Ascending aorta (tissue), 2 donors: ENCODE results near the gene GLS. TPM values are rescaled to one million over a fixed set of nuclear protein-coding genes. Genes with fewer than 3 reads are reported as not detected.
A peak's percentile ranks its signal among the peaks of the same experiment; 100 is the strongest.

ENCODE experiments used
- DNase-seq, 2 donors: peaks; one replicate each; pipeline ENCODE4 v3.0.0-alpha.2; 2019; ENCODE audit warnings: low spot score in 2 of 2
- H3K27ac ChIP-seq, 2 donors: fragments of 200-600 bp; sonication (generic); one replicate each; pipeline ENCODE4 v1.5.1; 2016 to 2017; ENCODE audit warnings: mild to moderate bottlenecking in 1 of 2
- H3K27me3 ChIP-seq: fragments of 200-600 bp; sonication (generic); one replicate; pipeline ENCODE4 v1.5.1; 2017
- H3K36me3 ChIP-seq, 2 donors: fragments of 200-600 bp; sonication (generic); one replicate each; pipeline ENCODE4 v1.5.1; 2016
- H3K4me1 ChIP-seq, 2 donors: fragments of 200-600 bp; sonication (generic); one replicate each; pipeline ENCODE4 v1.5.1; 2016 to 2017; ENCODE audit warnings: mild to moderate bottlenecking in 1 of 2
- H3K4me3 ChIP-seq, 2 donors: fragments of 200-600 bp; sonication (generic); one replicate each; pipeline ENCODE4 v1.5.1; 2016 to 2017; ENCODE audit warnings: mild to moderate bottlenecking in 1 of 2
- H3K9me3 ChIP-seq, 2 donors: fragments of 200-600 bp; sonication (generic); one replicate each; pipeline ENCODE4 v1.5.1; 2016
- CTCF ChIP-seq, 3 experiments: fragments of 200-600 bp in 2 of 3; fragments of 450-650 bp in 1 of 3; sonication (generic) in 2 of 3; IDR thresholded peaks; one replicate each; pipeline ENCODE4 v1.5.1; 2016 to 2019; ENCODE audit warnings: antibody characterized with exemption in 3 of 3, mild to moderate bottlenecking in 1 of 3, moderate library complexity in 1 of 3
- intact Hi-C: fragments of 100-400 bp; cut with DNase I; formaldehyde crosslinking; loops from one replicate; pipeline ENCODE4 v1.15.1; 2023
- total RNA-seq: library from RNA; depleted of rRNA; stranded (reverse); fragments of >200 nt; gene quantifications from one replicate; pipeline ENCODE4 v1.1.0, GENCODE V29; 2016

Gene GLS
- total RNA-seq, 1 donor from 2014 or later = 132 TPM

GRCh38 chr2:191014653-191015020 lies 134.0 kb downstream of the GLS start:
- intact Hi-C loops = loop anchor here (10.0 kb wide), 2 partner anchors 480 to 700 kb away; partner anchors contain the start of genes HIBCH and NEMP2
- TF ChIP-seq CTCF (IDR thresholded peaks at IDR 0.05) = no peak
- no peak for DNase-seq
- H3K27ac ChIP-seq = peak overlapping the region; percentile 91 to 93
- no peaks in the 10 kb centered on the region for H3K27me3 ChIP-seq
- peak overlapping the region; percentile 84 to 93 for H3K4me3 ChIP-seq
- H3K4me1 ChIP-seq = peaks cover 3 to 14% of the 10 kb centered on the region in 2 donors
- H3K9me3 ChIP-seq = no peaks in the 10 kb centered on the region
- H3K36me3 ChIP-seq = peaks cover 0 to 2% of the 10 kb centered on the region in 2 donors

Other genes starting within 250 kb of the GLS start
- gene NAB1, start 231.7 kb upstream of the GLS start, total RNA-seq = 63.2 TPM
- 13.0 TPM for gene STAT1, start 133.3 kb downstream of the GLS start, total RNA-seq